ENCODE data around the gene AP2A2.

The AP2A2 gene

DNA sequence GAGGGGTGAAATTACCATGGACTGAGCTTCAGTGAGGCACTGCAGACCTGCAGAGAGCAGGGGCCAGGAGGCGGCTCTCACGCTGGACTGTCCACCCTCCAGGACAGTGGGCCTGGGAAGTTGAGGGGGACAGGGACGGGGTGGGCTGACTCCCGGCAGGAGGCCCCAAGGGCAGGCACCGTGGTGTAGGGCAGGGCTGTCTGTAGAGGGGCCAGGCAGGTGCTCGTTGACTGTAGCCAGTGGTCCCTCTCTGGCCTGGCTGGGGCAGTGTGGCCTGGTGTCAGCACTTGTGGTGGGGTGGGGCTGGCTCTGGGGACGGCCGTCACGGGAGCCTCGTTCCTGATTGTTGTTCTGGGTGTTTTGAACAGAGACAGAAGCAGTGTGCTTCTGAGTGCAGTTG is 64.4 kb downstream of the AP2A2 start:
- Histone ChIP-seq H3K27me3 (no peaks in the 10 kb centered on the region), H3K36me3 (peaks cover 100% of the 10 kb centered on the region), H3K4me3 (ENCODE audit: low read depth in 1 of 2, low read length in 1 of 2) (no peak overlapping the region), H3K9me3 (no peaks in the 10 kb centered on the region), H3K4me1 (ENCODE audit: control insufficient read depth in 1 of 2, insufficient read depth in 1 of 2, low read depth in 1 of 2, low read length in 1 of 2) (no peaks in the 10 kb centered on the region), H3K27ac (no peak overlapping the region)
- TF ChIP-seq, protein P1, sequence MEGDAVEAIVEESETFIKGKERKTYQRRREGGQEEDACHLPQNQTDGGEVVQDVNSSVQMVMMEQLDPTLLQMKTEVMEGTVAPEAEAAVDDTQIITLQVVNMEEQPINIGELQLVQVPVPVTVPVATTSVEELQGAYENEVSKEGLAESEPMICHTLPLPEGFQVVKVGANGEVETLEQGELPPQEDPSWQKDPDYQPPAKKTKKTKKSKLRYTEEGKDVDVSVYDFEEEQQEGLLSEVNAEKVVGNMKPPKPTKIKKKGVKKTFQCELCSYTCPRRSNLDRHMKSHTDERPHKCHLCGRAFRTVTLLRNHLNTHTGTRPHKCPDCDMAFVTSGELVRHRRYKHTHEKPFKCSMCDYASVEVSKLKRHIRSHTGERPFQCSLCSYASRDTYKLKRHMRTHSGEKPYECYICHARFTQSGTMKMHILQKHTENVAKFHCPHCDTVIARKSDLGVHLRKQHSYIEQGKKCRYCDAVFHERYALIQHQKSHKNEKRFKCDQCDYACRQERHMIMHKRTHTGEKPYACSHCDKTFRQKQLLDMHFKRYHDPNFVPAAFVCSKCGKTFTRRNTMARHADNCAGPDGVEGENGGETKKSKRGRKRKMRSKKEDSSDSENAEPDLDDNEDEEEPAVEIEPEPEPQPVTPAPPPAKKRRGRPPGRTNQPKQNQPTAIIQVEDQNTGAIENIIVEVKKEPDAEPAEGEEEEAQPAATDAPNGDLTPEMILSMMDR (IDR thresholded peaks at IDR 0.05) = no peak

DNA sequence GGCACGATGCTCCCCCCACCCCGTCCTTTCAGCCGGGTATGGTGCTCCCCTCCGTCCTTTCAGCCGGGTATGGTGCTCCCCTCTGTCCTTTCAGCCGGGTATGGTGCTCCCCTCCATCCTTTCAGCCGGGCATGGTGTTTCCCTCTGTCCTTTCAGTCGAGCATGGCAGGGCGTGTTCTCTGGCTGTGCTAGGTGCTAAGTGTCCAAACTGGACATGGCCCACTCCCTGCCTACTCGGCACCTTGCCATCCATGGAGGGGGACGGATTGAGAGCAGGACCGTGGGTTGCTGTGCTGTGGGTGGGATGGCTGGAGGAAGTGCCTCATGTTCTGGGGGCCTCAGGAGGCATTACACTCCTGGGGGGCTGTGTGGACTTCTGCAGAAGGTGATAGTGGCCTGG is 65.4 kb downstream of the AP2A2 start:
- TF ChIP-seq, protein P1 (IDR thresholded peaks at IDR 0.05) = no peak
- Histone ChIP-seq H3K4me1 (ENCODE audit: control insufficient read depth in 1 of 2, insufficient read depth in 1 of 2, low read depth in 1 of 2, low read length in 1 of 2) (no peaks in the 10 kb centered on the region), H3K36me3 (peaks cover 95% of the 10 kb centered on the region), H3K4me3 (ENCODE audit: low read depth in 1 of 2, low read length in 1 of 2) (no peak overlapping the region), H3K9me3 (no peaks in the 10 kb centered on the region), H3K27me3 (no peaks in the 10 kb centered on the region), H3K27ac (no peak overlapping the region)

DNA sequence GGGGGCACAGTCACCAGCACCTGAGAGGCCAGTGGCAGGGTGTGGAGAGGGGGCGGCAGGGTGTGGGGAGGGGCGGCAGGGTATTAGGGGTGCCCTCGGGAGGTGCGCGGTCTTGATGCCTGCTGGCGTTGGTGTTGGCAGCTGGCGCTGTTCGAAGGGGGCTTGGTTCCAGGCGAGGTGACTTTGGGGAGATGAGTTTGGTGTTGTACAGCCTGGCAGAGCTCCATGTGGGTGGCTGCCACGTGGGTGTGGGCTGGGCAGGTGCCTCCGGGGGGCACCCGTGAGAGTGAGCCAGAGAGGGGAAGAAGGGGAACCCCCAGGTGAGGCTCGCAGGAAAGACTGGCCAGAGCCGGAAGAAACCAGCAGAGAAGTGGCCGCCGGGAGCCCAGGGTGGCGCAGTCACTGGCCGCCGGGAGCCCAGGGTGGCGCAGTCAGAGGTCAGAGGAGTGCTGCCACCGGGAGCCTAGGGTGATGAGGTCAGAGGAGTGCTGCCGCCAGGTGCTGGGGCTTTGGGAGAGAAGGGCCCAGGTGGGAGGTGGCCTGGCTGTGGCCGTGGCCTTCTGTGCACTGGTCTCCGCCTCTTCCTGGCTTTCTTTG is 66.1 kb downstream of the AP2A2 start:
- H3K27me3 ChIP-seq = no peaks in the 10 kb centered on the region
- no peaks in the 10 kb centered on the region for H3K9me3 ChIP-seq
- H3K36me3 ChIP-seq = peaks cover 95% of the 10 kb centered on the region
- TF ChIP-seq, protein P1 (IDR thresholded peaks at IDR 0.05) = no peak
- no peak overlapping the region for H3K27ac ChIP-seq
- H3K4me1 ChIP-seq (ENCODE audit: control insufficient read depth in 1 of 2, insufficient read depth in 1 of 2, low read depth in 1 of 2, low read length in 1 of 2) = no peaks in the 10 kb centered on the region
- H3K4me3 ChIP-seq (ENCODE audit: low read depth in 1 of 2, low read length in 1 of 2) = no peak overlapping the region

DNA sequence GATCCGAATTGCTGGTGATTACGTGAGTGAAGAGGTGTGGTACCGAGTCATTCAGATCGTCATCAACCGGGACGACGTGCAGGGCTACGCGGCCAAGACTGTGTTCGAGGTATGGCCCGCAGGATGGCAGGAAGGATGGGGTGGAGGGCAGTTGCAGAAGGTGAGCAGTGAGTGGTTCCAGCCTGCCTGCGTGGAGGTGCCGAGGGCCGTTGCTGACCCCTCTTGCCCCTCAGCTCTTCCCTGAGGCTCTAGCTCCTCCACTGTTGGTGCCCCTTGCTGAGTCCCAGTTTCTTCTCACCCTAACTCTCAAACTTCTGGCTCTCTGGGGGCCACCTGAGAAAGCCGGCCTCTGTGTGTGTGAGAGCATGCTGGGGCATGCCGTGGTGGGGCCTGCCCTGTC is 66.9 kb downstream of the AP2A2 start:
- no peaks in the 10 kb centered on the region for H3K27me3 ChIP-seq
- H3K36me3 ChIP-seq = peaks cover 93% of the 10 kb centered on the region
- no peak overlapping the region for H3K27ac ChIP-seq
- no peaks in the 10 kb centered on the region for H3K9me3 ChIP-seq
- H3K4me1 ChIP-seq (ENCODE audit: control insufficient read depth in 1 of 2, insufficient read depth in 1 of 2, low read depth in 1 of 2, low read length in 1 of 2) = no peaks in the 10 kb centered on the region
- no peak overlapping the region for H3K4me3 ChIP-seq (ENCODE audit: low read depth in 1 of 2, low read length in 1 of 2)
- TF ChIP-seq, protein P1 (IDR thresholded peaks at IDR 0.05) = no peak

DNA sequence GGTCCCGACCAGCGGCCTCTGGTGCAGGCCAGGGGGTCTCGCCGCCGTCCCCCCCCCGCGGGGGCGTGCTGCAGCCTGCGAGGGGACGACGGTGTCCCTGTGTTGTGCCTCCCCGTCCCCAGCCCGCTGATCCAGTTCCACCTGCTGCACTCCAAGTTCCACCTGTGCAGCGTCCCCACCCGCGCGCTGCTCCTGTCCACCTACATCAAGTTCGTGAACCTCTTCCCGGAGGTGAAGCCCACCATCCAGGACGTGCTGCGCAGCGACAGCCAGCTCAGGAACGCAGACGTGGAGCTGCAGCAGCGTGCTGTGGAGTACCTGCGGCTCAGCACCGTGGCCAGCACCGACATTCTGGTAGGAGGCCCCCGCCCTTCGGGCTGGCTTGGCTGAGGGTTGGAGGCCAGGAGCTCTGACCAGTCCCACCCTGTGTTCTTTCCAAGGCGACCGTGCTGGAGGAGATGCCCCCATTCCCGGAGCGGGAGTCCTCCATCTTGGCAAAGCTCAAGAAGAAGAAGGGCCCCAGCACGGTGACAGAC is 68.0 kb downstream of the AP2A2 start:
- H3K4me3 ChIP-seq (ENCODE audit: low read depth in 1 of 2, low read length in 1 of 2) = no peak overlapping the region
- H3K27ac ChIP-seq = no peak overlapping the region
- H3K36me3 ChIP-seq = peaks cover 90% of the 10 kb centered on the region
- TF ChIP-seq, protein P1 (IDR thresholded peaks at IDR 0.05) = no peak
- H3K4me1 ChIP-seq (ENCODE audit: control insufficient read depth in 1 of 2, insufficient read depth in 1 of 2, low read depth in 1 of 2, low read length in 1 of 2) = no peaks in the 10 kb centered on the region
- H3K27me3 ChIP-seq = no peaks in the 10 kb centered on the region
- no peaks in the 10 kb centered on the region for H3K9me3 ChIP-seq

All from neutrophil (primary cell).